NCI-H2196 treated with DMSO at 0.1 percent for 48 hours (cell line): Measurements from ENCODE around the gene ISG20.

Experiments used
- DNase-seq: peaks from one replicate; lab custom pipeline; 2025; ENCODE audit not compliant: unreplicated experiment; lab: John Stamatoyannopoulos, UW

ISG20 gene

DNA sequence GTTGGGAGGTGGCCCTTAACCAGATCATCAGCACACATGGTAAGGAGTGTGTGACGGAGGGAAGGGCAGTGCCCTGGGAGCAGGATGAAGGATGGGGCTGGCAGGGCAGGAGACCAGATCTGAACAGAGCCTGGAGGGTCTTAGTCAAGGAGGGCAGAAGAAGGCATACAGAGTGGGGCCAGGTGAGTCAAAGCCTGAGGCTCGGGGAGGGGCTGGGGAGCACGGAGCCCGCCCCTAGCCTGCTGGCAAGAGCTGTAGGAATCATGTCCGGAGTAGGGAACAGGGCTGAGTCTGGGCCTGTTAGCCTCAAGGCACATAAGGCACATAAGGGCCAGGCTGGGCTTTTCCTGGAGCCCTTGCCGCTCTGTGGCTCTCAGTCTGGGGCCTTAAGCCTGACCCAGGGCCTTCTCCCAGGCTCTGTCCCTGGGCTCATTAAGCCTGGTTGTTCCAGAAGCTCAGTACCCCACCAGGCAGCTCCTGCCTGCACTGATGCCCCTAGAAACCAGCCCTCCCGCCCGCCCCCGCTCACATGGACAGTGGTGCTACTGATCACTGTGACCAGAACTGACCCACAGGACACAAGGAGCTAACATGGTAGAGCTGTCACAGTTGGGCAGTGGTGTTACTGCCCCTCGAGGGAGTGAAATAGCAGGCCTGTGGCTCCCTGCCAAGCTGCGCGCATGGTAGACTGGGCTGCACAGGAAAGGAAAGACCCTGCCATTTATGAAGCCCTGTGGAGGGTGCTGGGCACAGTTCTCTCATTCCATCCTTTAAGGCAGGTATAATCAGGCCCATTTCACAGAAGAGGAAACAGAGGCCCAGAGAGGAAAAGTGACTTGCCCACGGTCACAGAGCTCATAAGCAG, 14.6 kb downstream of the ISG20 start:
- no peak for DNase-seq

- DNase-seq: no peak
Observed at GRCh38 chr15:88654430-88655102, 15.8 kb downstream of the ISG20 start.

DNA sequence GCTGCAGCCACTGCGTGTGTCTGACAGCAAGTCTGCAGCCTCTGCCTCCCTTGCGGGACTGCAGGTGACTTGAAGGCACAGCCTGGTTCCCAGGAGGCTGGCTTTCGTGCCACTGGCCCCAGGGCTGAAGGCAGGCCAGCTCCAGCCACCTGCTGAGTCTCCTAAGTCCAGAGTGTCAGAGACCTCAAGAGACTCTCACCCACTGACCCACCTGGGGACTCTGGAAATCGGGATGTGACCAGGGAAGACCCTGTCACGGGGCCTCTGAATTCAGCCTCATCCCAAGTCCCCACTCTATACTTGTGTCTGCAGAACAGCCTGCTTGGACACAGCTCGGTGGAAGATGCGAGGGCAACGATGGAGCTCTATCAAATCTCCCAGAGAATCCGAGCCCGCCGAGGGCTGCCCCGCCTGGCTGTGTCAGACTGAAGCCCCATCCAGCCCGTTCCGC, 16.3 kb downstream of the ISG20 start:
- no peak for DNase-seq

DNA sequence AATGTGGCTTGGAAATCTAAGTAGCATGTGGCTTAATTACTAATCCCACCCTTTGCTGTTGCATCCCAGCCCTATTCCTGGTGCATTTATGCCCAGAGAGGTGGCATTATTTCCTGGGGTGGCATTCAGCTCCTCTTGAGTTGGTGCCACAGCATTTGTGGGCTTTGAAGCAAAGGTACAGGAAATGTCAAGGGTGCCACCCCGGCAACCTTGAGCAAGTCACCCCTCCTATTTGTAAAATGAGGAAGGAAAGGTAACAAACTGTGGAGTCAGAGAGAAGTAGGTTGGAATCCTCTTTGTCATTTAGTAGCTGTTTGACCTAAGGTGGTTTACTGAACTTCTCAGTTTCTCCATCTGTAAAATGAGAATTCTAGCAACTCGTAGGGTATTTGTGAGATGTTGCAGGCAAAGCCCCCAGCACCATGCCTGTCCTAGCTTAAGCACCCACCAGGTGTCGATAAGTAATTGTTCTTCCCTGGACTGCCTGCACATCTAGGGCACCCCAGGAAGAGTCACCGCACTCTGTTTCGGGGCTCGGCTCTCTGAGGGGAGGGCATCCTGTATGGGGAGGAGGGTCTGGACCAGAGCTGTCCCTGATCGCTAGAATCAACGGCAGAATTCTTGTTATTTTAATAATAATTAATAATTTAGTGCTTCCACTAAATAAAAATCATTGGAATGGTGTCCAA, 17.1 kb downstream of the ISG20 start:
- no peak for DNase-seq

DNA sequence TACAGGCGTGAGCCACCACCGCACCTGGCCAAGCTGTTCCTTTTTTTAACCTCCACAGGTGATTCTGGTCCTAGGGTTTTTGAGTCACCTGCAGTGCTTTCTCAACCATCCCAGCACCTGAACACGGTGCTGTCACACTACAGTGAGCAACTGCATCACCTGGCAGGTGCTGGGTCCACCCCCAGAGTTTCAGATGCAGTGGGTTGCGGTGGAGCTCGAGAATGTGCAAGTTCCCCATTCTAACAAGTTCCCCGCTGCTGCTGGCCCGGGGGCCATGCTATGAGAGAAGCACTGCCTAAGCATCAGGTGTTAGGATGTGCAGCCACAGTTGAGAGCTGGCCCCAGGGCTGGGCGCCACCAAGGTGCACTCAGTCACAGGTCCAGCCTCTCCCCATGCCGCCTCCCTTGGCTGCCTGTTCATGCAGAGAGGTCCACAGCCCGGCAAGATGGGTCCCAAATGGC, 18.0 kb downstream of the ISG20 start:
- no peak for DNase-seq

DNA sequence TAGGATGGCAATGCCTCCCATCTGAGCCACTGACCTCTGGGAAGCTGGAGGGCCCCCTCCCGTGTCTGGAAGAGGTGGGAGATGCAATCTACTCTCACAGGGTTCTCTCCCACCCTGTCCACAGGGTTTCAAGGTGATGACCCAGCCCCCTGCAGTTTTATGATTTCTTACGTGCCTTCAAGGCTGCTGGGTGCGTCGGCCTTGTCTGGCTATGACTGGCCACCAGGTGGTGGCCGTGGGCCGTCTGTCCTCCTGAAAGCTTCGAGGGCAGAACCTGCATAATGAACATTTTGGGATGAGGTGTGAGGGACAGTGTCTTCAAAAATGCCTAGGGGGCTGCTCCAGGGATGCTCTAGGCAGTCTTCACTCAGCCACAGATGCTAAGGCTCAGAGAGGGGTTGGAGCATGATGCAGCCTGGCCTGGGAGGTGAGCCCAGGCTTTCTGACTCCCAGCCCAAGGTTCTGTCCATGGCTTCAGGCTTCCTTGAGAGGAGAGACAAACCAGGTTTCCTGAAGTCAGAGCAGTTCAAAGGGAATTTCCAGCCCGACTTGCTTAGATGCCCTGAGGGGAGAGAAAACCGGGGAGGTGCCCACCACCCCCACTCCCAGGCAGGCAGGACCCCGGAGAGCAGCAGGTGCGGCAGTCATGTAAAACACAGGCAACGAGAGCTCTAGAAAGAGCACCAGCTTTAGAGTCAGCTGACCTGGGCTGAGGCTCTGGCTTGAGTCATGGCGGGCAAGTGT, 18.7 kb downstream of the ISG20 start:
- no peak for DNase-seq

- no peak for DNase-seq
Observed at GRCh38 chr15:88658070-88658965, 19.5 kb downstream of the ISG20 start.

- no peak for DNase-seq
Observed at GRCh38 chr15:88658972-88659931, 20.4 kb downstream of the ISG20 start.

GRCh38 chr15:88661041-88661700, 22.4 kb downstream of the ISG20 start:
- DNase-seq: no peak

GRCh38 chr15:88661761-88662556, 23.1 kb downstream of the ISG20 start:
- DNase-seq: no peak

DNA sequence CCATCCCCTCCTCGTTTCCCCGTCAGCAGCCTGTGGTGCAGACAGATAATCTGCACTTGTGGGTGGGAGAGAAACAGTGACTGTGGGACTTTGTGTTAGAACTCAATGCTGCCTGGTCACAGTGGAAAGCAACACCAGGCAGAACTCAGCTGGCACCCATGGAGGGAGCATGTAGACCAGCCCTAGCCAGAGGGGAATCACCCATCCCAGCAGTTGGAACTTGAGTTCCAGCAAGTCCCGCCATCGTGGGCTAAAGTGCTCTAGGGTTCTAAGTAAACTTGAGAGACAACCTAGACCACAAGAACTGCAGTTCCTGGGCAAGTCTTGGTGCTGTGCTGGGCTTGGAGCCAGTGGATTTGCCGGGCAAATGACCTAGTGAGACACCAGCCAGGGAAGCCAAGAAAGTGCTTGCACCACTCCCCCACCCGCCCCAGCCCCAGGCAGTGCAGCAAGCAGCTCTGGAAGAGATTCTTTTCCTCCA, 24.4 kb downstream of the ISG20 start:
- DNase-seq: no peak

GRCh38 chr15:88664151-88664778, 25.4 kb downstream of the ISG20 start:
- no peak for DNase-seq

- no peak for DNase-seq
Observed at GRCh38 chr15:88674661-88675060, 35.8 kb downstream of the ISG20 start.

DNA sequence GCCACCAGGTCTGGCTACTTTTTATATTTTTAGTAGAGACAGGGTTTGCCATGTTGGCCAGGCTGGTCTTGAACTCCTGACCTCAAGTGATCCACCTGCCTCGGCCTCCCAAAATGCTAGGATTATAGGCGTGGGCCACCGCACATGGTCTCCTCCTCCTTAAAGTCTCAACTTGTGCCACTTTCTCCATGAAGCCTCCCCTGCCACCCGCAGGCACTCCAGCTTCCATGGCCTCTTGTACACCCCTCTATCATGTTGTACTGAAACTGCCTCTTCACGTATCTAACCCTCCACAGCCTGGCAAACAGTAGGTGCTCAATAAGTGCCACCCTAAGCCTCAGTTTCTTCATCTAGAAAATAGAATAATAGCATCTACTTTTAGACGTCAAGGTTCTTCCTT, 39.9 kb downstream of the ISG20 start:
- no peak for DNase-seq

- no peak for DNase-seq
Observed at GRCh38 chr15:88680241-88681001, 41.6 kb downstream of the ISG20 start.

DNA sequence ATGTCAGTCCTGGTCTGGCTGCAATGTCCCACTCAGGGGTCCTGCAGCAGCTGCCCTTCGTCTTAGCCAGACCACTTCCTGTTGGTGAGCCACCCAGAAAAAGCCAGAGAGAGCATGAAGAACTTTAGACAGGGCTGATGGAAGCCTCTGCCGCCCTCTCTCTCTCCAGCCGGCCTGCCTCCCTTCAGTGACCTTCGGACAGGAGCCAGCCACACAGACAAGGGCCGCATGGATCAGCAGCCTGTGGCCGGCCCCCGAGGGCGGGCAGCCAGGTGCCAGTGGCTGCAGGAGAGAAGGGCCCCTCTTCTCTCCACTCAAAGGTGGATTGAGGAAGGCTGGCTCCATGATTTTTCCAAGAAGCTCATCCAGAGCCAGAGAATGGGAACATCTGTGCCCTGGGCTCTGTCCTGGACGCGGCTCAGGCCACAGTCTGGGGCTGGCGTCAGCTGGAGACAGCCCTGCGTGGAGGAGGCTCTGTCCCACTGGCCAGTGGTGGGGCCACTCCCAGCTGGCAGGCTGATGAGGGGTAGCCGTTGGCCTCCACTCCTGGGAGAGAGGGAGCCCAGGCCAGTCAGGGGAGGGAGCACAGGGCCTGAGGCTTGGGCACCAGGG, 42.9 kb downstream of the ISG20 start:
- DNase-seq: no peak
